Measurements from ENCODE around the gene EIF4A2. TPM values are rescaled to one million over a fixed set of nuclear protein-coding genes. Genes with fewer than 3 reads are reported as not detected.

Gene EIF4A2
- total RNA-seq, 4 donors from 2014 or later = 172 to 363 (median 205) TPM

GRCh38 chr3:186772701-186773417, 10.5 kb upstream of the EIF4A2 start:
- 9 to 17% methylated on average over 16 to 19 of the region's 28 CpGs for WGBS, 2 donors
- DNase-seq = peak; percentile 38
- Histone ChIP-seq H3K4me1 (peaks cover 0 to 15% (median 4%) of the 10 kb centered on the region in 3 donors), H3K27ac (peak overlapping the region in 3 of 4 donors; percentile 48 to 66 (median 59)), H3K4me3 (peak overlapping the region; percentile 22 to 68 (median 48)), H3K9me3 (no peaks in the 10 kb centered on the region), H3K27me3 (peaks cover 0 to 9% (median 0%) of the 10 kb centered on the region in 4 donors), H3K36me3 (no peaks in the 10 kb centered on the region)
- intact Hi-C loops (cut with DNase I) = no loop called here
- no peak for TF ChIP-seq CTCF (IDR thresholded peaks at IDR 0.05)
- TF ChIP-seq POLR2A (IDR thresholded peaks at IDR 0.05) = peak in 1 of 4 donors; percentile 38

- WGBS, 2 donors = 67 to 73% methylated on average over 7 of the region's 8 CpGs
- H3K27me3 ChIP-seq = peaks cover 0 to 9% (median 0%) of the 10 kb centered on the region in 4 donors
Measured at GRCh38 chr3:186775999-186776398, 7.4 kb upstream of the EIF4A2 start.

GRCh38 chr3:186779204-186779603, 4.2 kb upstream of the EIF4A2 start:
- no peak overlapping the region for H3K4me3 ChIP-seq
- TF ChIP-seq POLR2A (IDR thresholded peaks at IDR 0.05) (no peak), CTCF (IDR thresholded peaks at IDR 0.05) (no peak)
- no peaks in the 10 kb centered on the region for H3K27me3 ChIP-seq
- no peak overlapping the region for H3K27ac ChIP-seq
- H3K9me3 ChIP-seq = no peaks in the 10 kb centered on the region
- WGBS, 2 donors = 92 to 94% methylated on average over 5 of the region's 5 CpGs
- no peak for DNase-seq
- intact Hi-C loops (cut with DNase I) = no loop called here
- H3K36me3 ChIP-seq = peaks cover 0 to 2% (median 0%) of the 10 kb centered on the region in 3 donors
- H3K4me1 ChIP-seq = peaks cover 0 to 12% (median 0%) of the 10 kb centered on the region in 3 donors

More at GRCh38 chr3:186775999-186776398, 7.4 kb upstream of the EIF4A2 start:
- peaks cover 0 to 15% (median 4%) of the 10 kb centered on the region in 3 donors for H3K4me1 ChIP-seq
- TF ChIP-seq POLR2A (IDR thresholded peaks at IDR 0.05) (no peak), CTCF (IDR thresholded peaks at IDR 0.05) (no peak)
- no peaks in the 10 kb centered on the region for H3K36me3 ChIP-seq
- intact Hi-C loops (cut with DNase I) = no loop called here
- no peak overlapping the region for H3K27ac ChIP-seq
- no peak for DNase-seq
- no peaks in the 10 kb centered on the region for H3K9me3 ChIP-seq
- H3K4me3 ChIP-seq = no peak overlapping the region

- intact Hi-C loops (cut with DNase I) = no loop called here
- WGBS, 2 donors = 4% methylated on average over 17 to 20 of the region's 21 CpGs
Measured at GRCh38 chr3:186782542-186783057, 777 bp upstream of the EIF4A2 start.

More at GRCh38 chr3:186782542-186783057, 777 bp upstream of the EIF4A2 start:
- no peaks in the 10 kb centered on the region for H3K27me3 ChIP-seq
- H3K9me3 ChIP-seq = no peaks in the 10 kb centered on the region
- TF ChIP-seq CTCF (IDR thresholded peaks at IDR 0.05) = no peak
- TF ChIP-seq POLR2A (IDR thresholded peaks at IDR 0.05) = no peak
- no peak for DNase-seq
- peak overlapping the region; percentile 77 to 98 (median 90) for H3K4me3 ChIP-seq
- H3K4me1 ChIP-seq = peaks cover 22 to 43% (median 28%) of the 10 kb centered on the region in 3 donors
- peaks cover 0 to 35% (median 27%) of the 10 kb centered on the region in 3 donors for H3K36me3 ChIP-seq
- peak overlapping the region; percentile 97 to 100 (median 98) for H3K27ac ChIP-seq

All from esophagus squamous epithelium (tissue), 5 donors.